GM15510 (cell line): ENCODE results near the gene LZTS3.

Source experiments
- POLR2A ChIP-seq: IDR thresholded peaks from 3 replicates; pipeline ENCODE4 v1.6.1; 2011; ENCODE audit warnings: borderline replicate concordance; ENCODE audit not compliant: insufficient read length; ENCODE audit errors: extremely low read depth

Gene LZTS3

GRCh38 chr20:3173610-3174441, 477 bp upstream of the LZTS3 start:
- TF ChIP-seq POLR2A, result no peak

GRCh38 chr20:3172126-3172932, 1.0 kb downstream of the LZTS3 start:
- TF ChIP-seq POLR2A, result no peak

- TF ChIP-seq POLR2A, result no peak
Measured at GRCh38 chr20:3171391-3172125, 1.8 kb downstream of the LZTS3 start.

GRCh38 chr20:3168829-3169590, 4.3 kb downstream of the LZTS3 start:
- TF ChIP-seq POLR2A, result no peak

GRCh38 chr20:3168079-3168828, 5.1 kb downstream of the LZTS3 start:
- TF ChIP-seq POLR2A, result no peak

GRCh38 chr20:3167738-3168078, 5.6 kb downstream of the LZTS3 start:
- no peak for TF ChIP-seq POLR2A

- TF ChIP-seq POLR2A, result no peak
Measured at GRCh38 chr20:3166913-3167342, 6.4 kb downstream of the LZTS3 start.

- no peak for TF ChIP-seq POLR2A
Measured at GRCh38 chr20:3166338-3166912, 6.9 kb downstream of the LZTS3 start.

- no peak for TF ChIP-seq POLR2A
Measured at GRCh38 chr20:3165473-3166337, 7.6 kb downstream of the LZTS3 start.

- no peak for TF ChIP-seq POLR2A
Measured at GRCh38 chr20:3164763-3165410, 8.5 kb downstream of the LZTS3 start.

GRCh38 chr20:3164043-3164762, 9.1 kb downstream of the LZTS3 start:
- no peak for TF ChIP-seq POLR2A
